Measurements from ENCODE around the gene FAM111A.

The FAM111A gene

GRCh38 chr11:59197991-59198390, 55.3 kb downstream of the FAM111A start:
- peaks cover 38 to 77% (median 60%) of the 10 kb centered on the region in 5 donors for H3K36me3 ChIP-seq (ENCODE audit: control insufficient read depth in 5 of 5, insufficient read depth in 5 of 5, low read length in 5 of 5)
- H3K9me3 ChIP-seq (ENCODE audit: control insufficient read depth in 5 of 5, low read length in 5 of 5) = no peaks in the 10 kb centered on the region
- peak overlapping the region; percentile 80 for H3K27ac ChIP-seq (ENCODE audit: low read depth, low read length)
- no peak overlapping the region for H3K4me3 ChIP-seq (ENCODE audit: low read depth in 1 of 5, low read length in 5 of 5)
- H3K27me3 ChIP-seq (ENCODE audit: control insufficient read depth in 5 of 5, insufficient read depth in 4 of 5, low read length in 5 of 5) = no peaks in the 10 kb centered on the region
- peaks cover 17 to 68% (median 23%) of the 10 kb centered on the region in 5 donors for H3K4me1 ChIP-seq (ENCODE audit: control insufficient read depth in 5 of 5, insufficient read depth in 5 of 5, low read length in 5 of 5)
- H3K9ac ChIP-seq (ENCODE audit: low read length in 5 of 5) = peak overlapping the region in 3 of 5 donors; percentile 4 to 66 (median 42)

- H3K27me3 ChIP-seq (ENCODE audit: control insufficient read depth in 5 of 5, insufficient read depth in 4 of 5, low read length in 5 of 5) = no peaks in the 10 kb centered on the region
- peak overlapping the region; percentile 80 for H3K27ac ChIP-seq (ENCODE audit: low read depth, low read length)
- peaks cover 17 to 68% (median 23%) of the 10 kb centered on the region in 5 donors for H3K4me1 ChIP-seq (ENCODE audit: control insufficient read depth in 5 of 5, insufficient read depth in 5 of 5, low read length in 5 of 5)
- peaks cover 38 to 76% (median 58%) of the 10 kb centered on the region in 5 donors for H3K36me3 ChIP-seq (ENCODE audit: control insufficient read depth in 5 of 5, insufficient read depth in 5 of 5, low read length in 5 of 5)
- H3K4me3 ChIP-seq (ENCODE audit: low read depth in 1 of 5, low read length in 5 of 5) = no peak overlapping the region
- H3K9ac ChIP-seq (ENCODE audit: low read length in 5 of 5) = peak overlapping the region in 4 of 5 donors; percentile 4 to 66 (median 43)
- H3K9me3 ChIP-seq (ENCODE audit: control insufficient read depth in 5 of 5, low read length in 5 of 5) = no peaks in the 10 kb centered on the region
Observed at GRCh38 chr11:59198726-59199125, 56.1 kb downstream of the FAM111A start.

GRCh38 chr11:59199546-59200422, 57.1 kb downstream of the FAM111A start:
- Histone ChIP-seq H3K4me1 (ENCODE audit: control insufficient read depth in 5 of 5, insufficient read depth in 5 of 5, low read length in 5 of 5) (peaks cover 17 to 68% (median 23%) of the 10 kb centered on the region in 5 donors), H3K9ac (ENCODE audit: low read length in 5 of 5) (peak overlapping the region in 2 of 5 donors; percentile 21 to 30), H3K4me3 (ENCODE audit: low read depth in 1 of 5, low read length in 5 of 5) (no peak overlapping the region), H3K36me3 (ENCODE audit: control insufficient read depth in 5 of 5, insufficient read depth in 5 of 5, low read length in 5 of 5) (peaks cover 39 to 70% (median 58%) of the 10 kb centered on the region in 5 donors), H3K27ac (ENCODE audit: low read depth, low read length) (peak overlapping the region; percentile 80), H3K9me3 (ENCODE audit: control insufficient read depth in 5 of 5, low read length in 5 of 5) (no peaks in the 10 kb centered on the region), H3K27me3 (ENCODE audit: control insufficient read depth in 5 of 5, insufficient read depth in 4 of 5, low read length in 5 of 5) (no peaks in the 10 kb centered on the region)

GRCh38 chr11:59200423-59200746, 57.7 kb downstream of the FAM111A start:
- no peaks in the 10 kb centered on the region for H3K9me3 ChIP-seq (ENCODE audit: control insufficient read depth in 5 of 5, low read length in 5 of 5)
- H3K4me3 ChIP-seq (ENCODE audit: low read depth in 1 of 5, low read length in 5 of 5) = no peak overlapping the region
- H3K27ac ChIP-seq (ENCODE audit: low read depth, low read length) = peak overlapping the region; percentile 63
- H3K36me3 ChIP-seq (ENCODE audit: control insufficient read depth in 5 of 5, insufficient read depth in 5 of 5, low read length in 5 of 5) = peaks cover 38 to 70% (median 59%) of the 10 kb centered on the region in 5 donors
- peaks cover 19 to 64% (median 23%) of the 10 kb centered on the region in 5 donors for H3K4me1 ChIP-seq (ENCODE audit: control insufficient read depth in 5 of 5, insufficient read depth in 5 of 5, low read length in 5 of 5)
- peak overlapping the region in 1 of 5 donors; percentile 15 for H3K9ac ChIP-seq (ENCODE audit: low read length in 5 of 5)
- H3K27me3 ChIP-seq (ENCODE audit: control insufficient read depth in 5 of 5, insufficient read depth in 4 of 5, low read length in 5 of 5) = no peaks in the 10 kb centered on the region

GRCh38 chr11:59201353-59201752, 58.7 kb downstream of the FAM111A start:
- no peaks in the 10 kb centered on the region for H3K9me3 ChIP-seq (ENCODE audit: control insufficient read depth in 5 of 5, low read length in 5 of 5)
- H3K4me3 ChIP-seq (ENCODE audit: low read depth in 1 of 5, low read length in 5 of 5) = no peak overlapping the region
- no peaks in the 10 kb centered on the region for H3K27me3 ChIP-seq (ENCODE audit: control insufficient read depth in 5 of 5, insufficient read depth in 4 of 5, low read length in 5 of 5)
- H3K27ac ChIP-seq (ENCODE audit: low read depth, low read length) = peak overlapping the region; percentile 63
- peak overlapping the region in 1 of 5 donors; percentile 35 for H3K9ac ChIP-seq (ENCODE audit: low read length in 5 of 5)
- H3K4me1 ChIP-seq (ENCODE audit: control insufficient read depth in 5 of 5, insufficient read depth in 5 of 5, low read length in 5 of 5) = peaks cover 19 to 61% (median 25%) of the 10 kb centered on the region in 5 donors
- H3K36me3 ChIP-seq (ENCODE audit: control insufficient read depth in 5 of 5, insufficient read depth in 5 of 5, low read length in 5 of 5) = peaks cover 28 to 70% (median 55%) of the 10 kb centered on the region in 5 donors

Measured in subcutaneous abdominal adipose tissue (tissue), 5 donors.